Coronary artery (tissue), 2 donors: ENCODE data around the gene ACTR1B.

Experiments
- DNase-seq: peaks from one replicate; pipeline ENCODE4 v3.0.0-alpha.2; 2017; ENCODE audit warnings: low spot score
- H3K27ac ChIP-seq, 2 donors: fragments of 200-600 bp; sonication (generic); one replicate each; pipeline ENCODE4 v1.5.1; 2016 to 2019
- H3K4me3 ChIP-seq: fragments of 200-600 bp; sonication (generic); 2 replicates; pipeline ENCODE4 v1.5.1; 2016; ENCODE audit warnings: mild to moderate bottlenecking, moderate library complexity
- CTCF ChIP-seq: fragments of 200-600 bp; sonication (generic); IDR thresholded peaks from one replicate; pipeline ENCODE4 v1.5.1; 2019; ENCODE audit warnings: antibody characterized with exemption

Gene ACTR1B

GRCh38 chr2:97701186-97701585 is 37.3 kb upstream of the ACTR1B start:
- H3K27ac ChIP-seq: no peak overlapping the region
- no peak for DNase-seq
- H3K4me3 ChIP-seq: no peak overlapping the region
- no peak for TF ChIP-seq CTCF

- TF ChIP-seq CTCF: peak; percentile 33
- no peak for DNase-seq
- no peak overlapping the region for H3K27ac ChIP-seq
- no peak overlapping the region for H3K4me3 ChIP-seq
Measured at GRCh38 chr2:97699765-97700444, 36.1 kb upstream of the ACTR1B start.

GRCh38 chr2:97698530-97698929 is 34.7 kb upstream of the ACTR1B start:
- no peak for TF ChIP-seq CTCF
- Histone ChIP-seq H3K4me3 (no peak overlapping the region), H3K27ac (no peak overlapping the region)
- DNase-seq: no peak

- peak; percentile 91 for DNase-seq
- peak overlapping the region; percentile 13 for H3K4me3 ChIP-seq
- peak; percentile 81 for TF ChIP-seq CTCF
- no peak overlapping the region for H3K27ac ChIP-seq
Measured at GRCh38 chr2:97697252-97698235, 33.7 kb upstream of the ACTR1B start.

GRCh38 chr2:97695744-97696143 is 31.9 kb upstream of the ACTR1B start:
- Histone ChIP-seq H3K4me3 (no peak overlapping the region), H3K27ac (no peak overlapping the region)
- no peak for TF ChIP-seq CTCF
- no peak for DNase-seq

GRCh38 chr2:97693476-97693875 is 29.6 kb upstream of the ACTR1B start:
- TF ChIP-seq CTCF: no peak
- Histone ChIP-seq H3K27ac (no peak overlapping the region), H3K4me3 (no peak overlapping the region)
- no peak for DNase-seq
